Peyer's patch (tissue), 4 donors: Measurements from ENCODE around the gene PPP2R2C. TPM values are rescaled to one million over a fixed set of nuclear protein-coding genes. Genes with fewer than 3 reads are reported as not detected.

ENCODE experiments used
- DNase-seq, 3 donors: peaks; one replicate each; pipeline ENCODE4 v3.0.0-alpha.2; 2017 to 2019
- H3K27ac ChIP-seq, 4 donors: fragments of 200-600 bp; sonication (generic); one replicate each; pipeline ENCODE4 v1.5.1; 2016 to 2019
- H3K27me3 ChIP-seq, 2 donors: fragments of 200-600 bp; sonication (generic); one replicate each; pipeline ENCODE4 v1.5.1; 2019
- H3K36me3 ChIP-seq, 3 donors: fragments of 200-600 bp; sonication (generic); one replicate each; pipeline ENCODE4 v1.5.1; 2016 to 2019
- H3K4me1 ChIP-seq, 4 donors: fragments of 200-600 bp; sonication (generic); one replicate each; pipeline ENCODE4 v1.5.1; 2016 to 2019
- H3K4me3 ChIP-seq, 4 donors: fragments of 200-600 bp; sonication (generic); 1 replicate in 3 of 4; 2 replicates in 1 of 4; pipeline ENCODE4 v1.5.1; 2016 to 2019; ENCODE audit warnings: mild to moderate bottlenecking in 1 of 4
- H3K9me3 ChIP-seq, 4 donors: fragments of 200-600 bp; sonication (generic); one replicate each; pipeline ENCODE4 v1.5.1; 2016 to 2019; ENCODE audit warnings: mild to moderate bottlenecking in 1 of 4
- POLR2A ChIP-seq, 2 donors: fragments of 450-650 bp; IDR thresholded peaks; one replicate each; pipeline ENCODE4 v1.5.1; 2017; ENCODE audit warnings: antibody characterized with exemption in 2 of 2, mild to moderate bottlenecking in 2 of 2, moderate library complexity in 2 of 2
- total RNA-seq, 4 donors: library from RNA; depleted of rRNA; stranded (reverse); fragments of >200 nt; gene quantifications; one replicate each; pipeline ENCODE4 v1.1.0, GENCODE V29; 2016
- TF ChIP-seq, protein P1 (sequence below), 6 experiments: fragments of 450-650 bp in 4 of 6; fragments of 200-600 bp in 2 of 6; sonication (generic) in 1 of 6; IDR thresholded peaks; one replicate each; pipeline ENCODE4 v1.5.1; 2017 to 2019; ENCODE audit warnings: antibody characterized with exemption in 6 of 6, mild to moderate bottlenecking in 3 of 6, moderate library complexity in 1 of 6

PPP2R2C gene
- total RNA-seq, 4 donors from 2014 or later: 0.27 to 4.1 TPM; not detected in 2

DNA sequence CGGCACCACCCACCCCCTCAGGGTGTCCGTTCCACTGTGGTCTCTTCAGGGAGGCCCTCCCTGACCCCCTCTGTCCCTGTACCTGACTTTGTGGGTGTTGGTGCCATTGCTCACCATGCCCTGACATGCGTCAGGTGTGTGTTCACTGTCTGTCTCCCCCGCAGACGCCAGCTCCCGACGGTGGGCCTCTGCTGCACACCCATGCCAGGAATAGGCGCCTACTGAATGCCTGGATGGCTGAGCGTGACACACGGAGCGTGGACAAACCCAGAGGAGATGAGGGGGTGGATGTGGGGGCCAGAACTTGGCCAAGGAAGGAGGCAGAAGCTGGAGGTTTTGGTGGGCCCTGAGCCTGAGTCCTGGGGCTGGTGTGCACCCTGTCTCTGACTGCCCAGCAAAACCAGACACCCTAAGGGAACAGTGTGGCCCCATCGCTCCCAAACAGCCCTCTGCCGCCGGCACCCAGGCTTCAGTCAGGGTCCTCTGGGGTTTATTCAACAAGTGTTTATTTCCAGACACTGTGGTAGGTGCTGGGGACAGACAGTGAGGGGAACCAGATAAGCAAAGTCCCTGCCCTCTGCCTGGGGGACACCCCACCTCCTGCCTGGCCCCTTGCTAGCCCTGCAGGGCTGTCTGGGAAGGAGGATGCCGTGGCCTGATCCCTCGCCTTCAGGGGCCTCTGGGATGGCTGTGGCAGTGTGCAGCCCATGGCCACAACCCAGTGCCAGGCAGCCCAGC lies 125.9 kb downstream of the PPP2R2C start:
- Histone ChIP-seq H3K27me3 (no peaks in the 10 kb centered on the region), H3K9me3 (no peaks in the 10 kb centered on the region), H3K4me3 (no peak overlapping the region), H3K36me3 (no peaks in the 10 kb centered on the region), H3K4me1 (no peaks in the 10 kb centered on the region), H3K27ac (no peak overlapping the region)
- DNase-seq: no peak
- no peak for TF ChIP-seq POLR2A (IDR thresholded peaks at IDR 0.05)
- TF ChIP-seq, protein P1, sequence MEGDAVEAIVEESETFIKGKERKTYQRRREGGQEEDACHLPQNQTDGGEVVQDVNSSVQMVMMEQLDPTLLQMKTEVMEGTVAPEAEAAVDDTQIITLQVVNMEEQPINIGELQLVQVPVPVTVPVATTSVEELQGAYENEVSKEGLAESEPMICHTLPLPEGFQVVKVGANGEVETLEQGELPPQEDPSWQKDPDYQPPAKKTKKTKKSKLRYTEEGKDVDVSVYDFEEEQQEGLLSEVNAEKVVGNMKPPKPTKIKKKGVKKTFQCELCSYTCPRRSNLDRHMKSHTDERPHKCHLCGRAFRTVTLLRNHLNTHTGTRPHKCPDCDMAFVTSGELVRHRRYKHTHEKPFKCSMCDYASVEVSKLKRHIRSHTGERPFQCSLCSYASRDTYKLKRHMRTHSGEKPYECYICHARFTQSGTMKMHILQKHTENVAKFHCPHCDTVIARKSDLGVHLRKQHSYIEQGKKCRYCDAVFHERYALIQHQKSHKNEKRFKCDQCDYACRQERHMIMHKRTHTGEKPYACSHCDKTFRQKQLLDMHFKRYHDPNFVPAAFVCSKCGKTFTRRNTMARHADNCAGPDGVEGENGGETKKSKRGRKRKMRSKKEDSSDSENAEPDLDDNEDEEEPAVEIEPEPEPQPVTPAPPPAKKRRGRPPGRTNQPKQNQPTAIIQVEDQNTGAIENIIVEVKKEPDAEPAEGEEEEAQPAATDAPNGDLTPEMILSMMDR (IDR thresholded peaks at IDR 0.05): no peak

- no peak for TF ChIP-seq POLR2A (IDR thresholded peaks at IDR 0.05)
- TF ChIP-seq, protein P1 (IDR thresholded peaks at IDR 0.05): no peak
- no peak for DNase-seq
- no peak overlapping the region for H3K4me3 ChIP-seq
Measured at GRCh38 chr4:6345866-6346265, 126.5 kb downstream of the PPP2R2C start.

GRCh38 chr4:6345096-6345830 lies 127.2 kb downstream of the PPP2R2C start:
- no peaks in the 10 kb centered on the region for H3K27me3 ChIP-seq
- no peaks in the 10 kb centered on the region for H3K9me3 ChIP-seq
- TF ChIP-seq POLR2A (IDR thresholded peaks at IDR 0.05): no peak
- TF ChIP-seq, protein P1 (IDR thresholded peaks at IDR 0.05): no peak
- no peak overlapping the region for H3K4me3 ChIP-seq
- H3K36me3 ChIP-seq: no peaks in the 10 kb centered on the region
- H3K4me1 ChIP-seq: no peaks in the 10 kb centered on the region
- DNase-seq: no peak
- H3K27ac ChIP-seq: no peak overlapping the region

More at GRCh38 chr4:6345866-6346265, 126.5 kb downstream of the PPP2R2C start:
- H3K4me1 ChIP-seq: no peaks in the 10 kb centered on the region
- H3K27ac ChIP-seq: no peak overlapping the region
- no peaks in the 10 kb centered on the region for H3K9me3 ChIP-seq
- no peaks in the 10 kb centered on the region for H3K36me3 ChIP-seq
- no peaks in the 10 kb centered on the region for H3K27me3 ChIP-seq

DNA sequence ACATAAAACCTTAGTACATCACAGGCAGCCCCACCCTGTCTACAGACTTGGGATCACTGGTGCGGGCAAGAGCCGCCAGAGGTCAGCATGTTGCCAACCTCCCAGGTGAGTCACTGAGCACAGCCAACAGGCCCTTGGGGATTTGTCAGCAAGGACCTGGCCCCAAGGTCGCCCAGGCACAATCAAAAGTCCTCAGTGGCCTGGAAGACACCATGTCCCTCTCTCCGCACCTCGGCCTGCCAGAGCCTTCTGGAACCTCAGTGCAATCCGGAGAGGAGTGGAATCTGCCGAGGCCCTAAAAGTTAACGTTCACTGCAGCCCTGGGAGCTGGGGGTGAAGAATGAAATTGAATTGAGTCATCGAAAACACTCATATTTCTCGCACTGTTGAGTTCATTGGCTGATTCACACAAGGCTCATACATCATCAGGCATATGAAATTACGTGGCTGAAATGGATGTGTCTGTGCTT lies 128.4 kb downstream of the PPP2R2C start:
- H3K4me1 ChIP-seq: no peaks in the 10 kb centered on the region
- no peak overlapping the region for H3K27ac ChIP-seq
- H3K4me3 ChIP-seq: no peak overlapping the region
- no peaks in the 10 kb centered on the region for H3K9me3 ChIP-seq
- no peaks in the 10 kb centered on the region for H3K36me3 ChIP-seq
- DNase-seq: no peak
- no peak for TF ChIP-seq POLR2A (IDR thresholded peaks at IDR 0.05)
- TF ChIP-seq, protein P1 (IDR thresholded peaks at IDR 0.05): peak in 1 of 6 experiments; percentile 20
- no peaks in the 10 kb centered on the region for H3K27me3 ChIP-seq

DNA sequence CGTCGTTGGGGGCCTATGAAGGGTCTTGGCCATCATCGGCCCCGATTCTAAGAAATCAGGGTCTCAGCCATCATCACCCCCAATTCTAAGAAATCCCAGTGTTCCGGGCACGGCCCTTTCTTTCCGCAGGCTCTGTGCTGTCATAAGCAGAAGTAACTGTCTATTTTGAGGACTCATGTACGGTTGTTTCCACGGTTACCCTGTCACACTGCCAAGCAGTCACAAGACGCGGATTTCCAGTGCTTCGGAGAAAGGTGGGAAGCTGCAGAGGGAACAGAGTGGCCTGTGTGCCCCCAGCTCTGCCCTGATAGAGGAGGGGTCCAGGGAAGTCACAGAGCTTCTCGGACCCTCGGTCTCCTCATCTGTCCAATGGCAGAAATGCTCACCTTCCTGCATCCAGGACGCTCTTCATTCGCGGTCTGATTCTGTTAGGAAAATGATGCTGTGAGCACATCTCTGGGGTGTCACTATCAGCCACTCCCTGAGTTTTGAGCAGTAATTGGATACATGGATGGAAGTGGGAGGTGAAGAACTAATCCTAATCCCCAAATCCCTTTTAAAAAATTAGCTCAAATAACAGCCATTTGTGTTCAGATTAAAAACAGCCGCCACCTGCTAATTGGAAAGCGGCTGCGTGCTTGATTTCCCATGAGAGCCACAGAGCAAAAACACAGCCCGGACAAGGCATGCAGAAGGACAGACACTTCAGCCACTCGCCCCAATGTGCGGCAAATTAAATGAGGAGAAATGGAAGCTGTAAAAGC lies 129.7 kb downstream of the PPP2R2C start:
- Histone ChIP-seq H3K27ac (no peak overlapping the region), H3K4me3 (no peak overlapping the region), H3K9me3 (no peaks in the 10 kb centered on the region), H3K4me1 (no peaks in the 10 kb centered on the region), H3K36me3 (no peaks in the 10 kb centered on the region), H3K27me3 (no peaks in the 10 kb centered on the region)
- TF ChIP-seq POLR2A (IDR thresholded peaks at IDR 0.05): no peak
- TF ChIP-seq, protein P1 (IDR thresholded peaks at IDR 0.05): no peak
- DNase-seq: no peak
